ENCODE measurements around the gene S100B.

The S100B gene

DNA sequence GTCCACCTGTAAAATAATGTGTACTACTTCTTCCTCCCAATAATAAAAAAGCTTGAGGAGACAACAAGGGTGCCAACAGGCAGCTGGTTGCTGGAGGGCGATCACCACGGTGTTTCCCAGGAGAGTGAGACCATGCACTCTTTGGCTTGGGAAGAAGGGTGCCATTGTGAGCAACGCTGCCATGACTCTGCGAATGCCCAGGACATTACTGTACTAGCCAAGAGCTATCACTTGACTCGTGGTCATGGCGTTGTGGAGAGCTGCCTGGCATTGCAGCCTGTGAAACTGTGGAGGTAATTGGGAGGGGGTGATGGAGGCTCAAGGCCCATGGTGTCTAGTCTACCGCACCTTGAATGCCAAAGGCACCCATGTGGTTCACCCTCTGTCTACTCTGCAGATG lies 16.0 kb upstream of the S100B start:
- H3K27ac ChIP-seq: peak overlapping the region; percentile 88
- TF ChIP-seq CTCF (IDR thresholded peaks at IDR 0.05): no peak
- no peaks in the 10 kb centered on the region for H3K27me3 ChIP-seq
- peaks cover 74 to 78% of the 10 kb centered on the region in 2 experiments for H3K4me1 ChIP-seq (ENCODE audit: control insufficient read depth in 1 of 2, insufficient read depth in 1 of 2, low read depth in 1 of 2, low read length in 1 of 2)
- H3K36me3 ChIP-seq: no peaks in the 10 kb centered on the region
- H3K4me3 ChIP-seq (ENCODE audit: low read depth in 1 of 2, low read length in 1 of 2): no peak overlapping the region
- H3K9me3 ChIP-seq: no peaks in the 10 kb centered on the region

GRCh38 chr21:46619846-46620245 lies 15.0 kb upstream of the S100B start:
- Histone ChIP-seq H3K9me3 (no peaks in the 10 kb centered on the region), H3K27ac (peak overlapping the region; percentile 88), H3K27me3 (no peaks in the 10 kb centered on the region)

DNA sequence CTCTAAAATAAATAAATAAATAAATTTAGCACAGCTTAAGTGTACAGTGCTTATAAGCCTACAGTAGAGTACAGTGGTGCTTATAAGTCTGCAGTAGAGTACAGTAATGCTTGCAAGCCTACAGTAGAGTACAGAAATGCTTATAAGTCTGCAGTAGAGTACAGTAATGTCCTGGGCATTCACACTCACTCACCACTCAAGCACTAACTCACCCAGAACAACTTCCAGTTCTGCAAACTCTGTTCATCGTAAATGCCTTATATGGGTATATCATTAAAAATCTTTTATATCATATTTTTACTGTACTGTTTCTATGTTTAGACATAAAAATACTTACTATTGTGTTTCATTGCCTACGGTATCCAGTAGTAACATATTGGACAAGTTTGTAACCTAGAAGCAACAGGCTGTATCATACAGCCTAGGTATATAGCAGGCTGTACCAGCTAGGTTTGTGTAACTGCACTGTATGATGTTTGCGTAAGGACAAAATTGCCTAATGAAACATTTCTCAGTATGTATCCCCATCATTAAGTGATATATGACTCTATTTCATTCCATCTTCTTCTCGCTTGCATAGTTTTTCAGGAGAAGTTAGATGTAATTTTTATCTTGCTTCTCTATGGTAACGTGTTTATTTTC lies 14.0 kb upstream of the S100B start:
- H3K27me3 ChIP-seq: no peaks in the 10 kb centered on the region
- H3K4me1 ChIP-seq (ENCODE audit: control insufficient read depth in 1 of 2, insufficient read depth in 1 of 2, low read depth in 1 of 2, low read length in 1 of 2): peaks cover 54 to 60% of the 10 kb centered on the region in 2 experiments
- TF ChIP-seq CTCF (IDR thresholded peaks at IDR 0.05): no peak
- no peak overlapping the region for H3K4me3 ChIP-seq (ENCODE audit: low read depth in 1 of 2, low read length in 1 of 2)
- no peaks in the 10 kb centered on the region for H3K36me3 ChIP-seq
- H3K27ac ChIP-seq: peak overlapping the region; percentile 88
- H3K9me3 ChIP-seq: no peaks in the 10 kb centered on the region

More at GRCh38 chr21:46619846-46620245, 15.0 kb upstream of the S100B start:
- H3K36me3 ChIP-seq: no peaks in the 10 kb centered on the region
- H3K4me3 ChIP-seq (ENCODE audit: low read depth in 1 of 2, low read length in 1 of 2): no peak overlapping the region
- H3K4me1 ChIP-seq (ENCODE audit: control insufficient read depth in 1 of 2, insufficient read depth in 1 of 2, low read depth in 1 of 2, low read length in 1 of 2): peaks cover 64 to 70% of the 10 kb centered on the region in 2 experiments
- no peak for TF ChIP-seq CTCF (IDR thresholded peaks at IDR 0.05)

DNA sequence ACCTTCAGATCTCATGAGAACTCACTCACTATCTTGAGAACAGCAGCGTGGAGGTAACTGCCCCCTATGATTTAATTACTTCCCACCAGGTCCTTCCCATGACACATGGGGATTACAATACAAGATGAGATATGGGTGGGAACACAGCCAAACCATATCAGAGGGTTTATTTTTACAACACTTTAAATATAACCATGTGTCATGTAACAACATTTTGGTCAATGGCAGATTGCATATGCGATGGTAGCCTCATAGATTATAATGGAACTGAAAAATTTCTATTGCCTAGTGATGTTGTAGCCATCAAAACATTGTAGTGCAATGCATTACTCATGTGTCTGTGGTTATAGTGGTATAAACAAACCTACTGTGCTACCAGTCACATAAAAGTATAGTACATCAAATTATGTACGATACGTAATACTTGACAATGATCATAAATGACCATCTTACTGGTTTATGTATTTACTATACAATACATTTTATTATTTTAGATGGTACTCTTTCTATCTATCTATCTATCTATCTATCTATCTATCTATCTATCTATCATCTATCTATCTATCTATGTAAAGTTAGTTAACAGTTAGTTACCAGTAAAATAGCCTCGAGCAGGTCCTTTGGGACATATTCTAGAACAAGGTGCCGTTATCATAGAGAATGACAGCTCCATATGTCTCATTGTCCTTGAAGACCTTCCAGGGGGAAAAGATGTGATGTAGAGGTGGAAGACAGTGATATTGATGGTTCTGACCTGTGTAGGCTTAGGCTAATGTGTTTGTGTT lies 12.6 kb upstream of the S100B start:
- H3K4me1 ChIP-seq (ENCODE audit: control insufficient read depth in 1 of 2, insufficient read depth in 1 of 2, low read depth in 1 of 2, low read length in 1 of 2): peaks cover 45 to 48% of the 10 kb centered on the region in 2 experiments
- H3K9me3 ChIP-seq: no peaks in the 10 kb centered on the region
- no peak overlapping the region for H3K4me3 ChIP-seq (ENCODE audit: low read depth in 1 of 2, low read length in 1 of 2)
- H3K27me3 ChIP-seq: no peaks in the 10 kb centered on the region
- TF ChIP-seq CTCF (IDR thresholded peaks at IDR 0.05): no peak
- H3K27ac ChIP-seq: peak overlapping the region; percentile 26
- no peaks in the 10 kb centered on the region for H3K36me3 ChIP-seq

- peak overlapping the region; percentile 26 for H3K27ac ChIP-seq
- H3K4me3 ChIP-seq (ENCODE audit: low read depth in 1 of 2, low read length in 1 of 2): no peak overlapping the region
- no peaks in the 10 kb centered on the region for H3K27me3 ChIP-seq
- TF ChIP-seq CTCF (IDR thresholded peaks at IDR 0.05): no peak
- no peaks in the 10 kb centered on the region for H3K36me3 ChIP-seq
- peaks cover 37 to 40% of the 10 kb centered on the region in 2 experiments for H3K4me1 ChIP-seq (ENCODE audit: control insufficient read depth in 1 of 2, insufficient read depth in 1 of 2, low read depth in 1 of 2, low read length in 1 of 2)
- no peaks in the 10 kb centered on the region for H3K9me3 ChIP-seq
Measured at GRCh38 chr21:46616656-46617055, 11.8 kb upstream of the S100B start.
